Inflammatory macrophage treated with lipopolysaccharide for 1 hour (primary cell): Measurements from ENCODE around the gene OR4M1.
"Not testable (repeated sequence)": the region's sequence is repeated elsewhere in the genome, so short reads cannot be mapped to it uniquely, and the experiment has no call there.

Source experiments
- DNase-seq, 2 donors: peaks; one replicate each; pipeline ENCODE4 v3.0.0-alpha.2; 2020 to 2022

The OR4M1 gene, protein sequence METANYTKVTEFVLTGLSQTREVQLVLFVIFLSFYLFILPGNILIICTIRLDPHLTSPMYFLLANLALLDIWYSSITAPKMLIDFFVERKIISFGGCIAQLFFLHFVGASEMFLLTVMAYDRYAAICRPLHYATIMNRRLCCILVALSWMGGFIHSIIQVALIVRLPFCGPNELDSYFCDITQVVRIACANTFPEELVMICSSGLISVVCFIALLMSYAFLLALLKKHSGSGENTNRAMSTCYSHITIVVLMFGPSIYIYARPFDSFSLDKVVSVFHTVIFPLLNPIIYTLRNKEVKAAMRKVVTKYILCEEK

DNA sequence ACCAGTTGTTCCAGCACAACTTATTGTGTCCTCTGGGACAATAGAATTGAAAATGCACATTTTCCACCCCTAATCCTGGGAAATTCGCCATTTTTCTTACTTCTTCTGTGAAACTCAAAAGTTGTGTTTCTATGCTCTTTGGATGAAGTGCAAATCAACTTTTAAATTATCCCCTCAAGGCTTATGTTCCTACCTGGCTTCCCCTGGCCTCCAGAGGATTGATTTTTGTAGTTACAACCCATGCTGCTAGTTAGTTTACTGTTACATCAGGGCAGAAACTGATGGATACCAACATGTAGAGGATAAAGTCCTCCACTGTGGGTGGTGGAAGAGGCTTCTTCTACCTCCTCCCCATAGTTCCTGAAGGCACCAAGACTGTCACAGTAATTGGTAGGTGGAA lies at the start of gene OR4M1:
TSS of gene OR4M1 (plus strand) at position 301 of the 400 bp plus-strand sequence. CDS start 6,819 bp downstream, outside the sequence.
- not testable (repeated sequence) for DNase-seq

GRCh38 chr14:19729359-19729758 lies 43.9 kb upstream of the OR4M1 start:
- no peak for DNase-seq

GRCh38 chr14:19729763-19730162 lies 43.5 kb upstream of the OR4M1 start:
- no peak for DNase-seq

- not testable (repeated sequence) for DNase-seq
These were observed 39.4 kb upstream of the OR4M1 start for GRCh38 chr14:19733893-19734292.

DNA sequence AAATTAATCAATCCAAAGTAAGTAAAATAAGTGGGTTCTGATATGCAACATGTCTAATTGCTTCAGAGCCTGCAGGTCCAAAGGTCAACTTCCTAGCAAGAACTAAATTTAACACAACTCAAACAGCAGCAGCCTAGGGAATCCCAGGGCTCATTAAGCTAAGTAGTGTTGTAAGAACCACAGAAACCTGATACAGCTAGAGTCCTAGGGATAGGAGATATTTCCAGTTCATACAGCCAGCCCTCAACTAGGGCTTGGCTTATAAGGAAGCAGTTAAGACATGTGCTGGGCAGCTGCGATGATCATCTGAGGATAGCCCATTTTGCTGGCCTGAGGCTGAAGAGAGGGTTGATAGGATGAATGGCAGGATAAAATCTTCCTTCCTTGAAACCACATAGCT lies 30.0 kb upstream of the OR4M1 start, which contains the start of gene OR4Q3:
TSS of gene OR4Q3 (plus strand) at position 316 of the 400 bp plus-strand sequence.
- DNase-seq = no peak

DNA sequence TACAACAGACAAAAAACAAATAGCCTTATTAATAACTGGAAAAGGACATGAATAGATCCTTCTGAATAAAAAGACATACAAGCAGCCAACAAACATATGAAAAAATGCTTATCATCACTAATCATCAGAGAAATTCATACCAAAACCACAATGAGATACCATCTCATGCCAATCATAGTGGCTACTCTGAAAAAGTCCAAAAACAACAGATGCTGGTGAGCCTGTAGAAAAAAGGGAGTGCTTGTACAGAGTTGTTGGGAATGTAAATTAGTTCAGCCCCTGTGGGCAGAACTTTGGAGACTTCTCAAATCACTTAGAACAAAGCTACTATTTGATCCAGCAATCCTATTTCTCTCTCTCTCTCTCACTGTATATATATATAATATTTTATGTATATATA lies 21.0 kb upstream of the OR4M1 start:
- not testable (repeated sequence) for DNase-seq

- no peak for DNase-seq
These were observed 19.1 kb upstream of the OR4M1 start for GRCh38 chr14:19754172-19754571.

- not testable (repeated sequence) for DNase-seq
These were observed 1.8 kb upstream of the OR4M1 start for GRCh38 chr14:19771491-19771890.

DNA sequence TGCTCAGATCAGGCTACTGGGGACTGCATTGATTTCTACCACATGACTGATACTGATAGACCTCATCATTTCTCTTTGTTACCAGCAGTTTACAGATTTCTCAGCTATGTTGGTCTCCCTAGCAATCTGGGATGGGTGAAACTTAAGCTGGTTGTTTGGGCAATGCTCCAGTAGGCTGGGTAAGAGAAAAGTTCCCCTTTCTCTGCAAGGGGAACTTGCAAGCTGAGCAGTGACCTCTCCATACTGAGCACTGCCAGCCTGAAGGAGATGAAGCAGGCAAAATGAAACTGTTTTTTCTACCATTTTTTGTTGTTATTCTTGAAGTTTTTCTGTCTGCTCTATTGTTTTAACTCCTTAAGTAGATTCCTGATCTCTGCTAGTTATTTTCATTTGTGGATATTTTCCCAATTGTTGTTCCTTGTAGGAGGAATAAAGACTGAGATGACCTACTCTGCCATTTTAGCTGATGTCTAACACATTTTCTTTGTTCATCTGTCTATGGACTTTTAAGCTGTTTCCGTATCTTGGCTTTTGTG lies 1.3 kb upstream of the OR4M1 start:
- peak in 1 of 2 donors; percentile 0 for DNase-seq

- peak in 1 of 2 donors; percentile 0 for DNase-seq
These were observed 850 bp upstream of the OR4M1 start for GRCh38 chr14:19772454-19772853.

DNA sequence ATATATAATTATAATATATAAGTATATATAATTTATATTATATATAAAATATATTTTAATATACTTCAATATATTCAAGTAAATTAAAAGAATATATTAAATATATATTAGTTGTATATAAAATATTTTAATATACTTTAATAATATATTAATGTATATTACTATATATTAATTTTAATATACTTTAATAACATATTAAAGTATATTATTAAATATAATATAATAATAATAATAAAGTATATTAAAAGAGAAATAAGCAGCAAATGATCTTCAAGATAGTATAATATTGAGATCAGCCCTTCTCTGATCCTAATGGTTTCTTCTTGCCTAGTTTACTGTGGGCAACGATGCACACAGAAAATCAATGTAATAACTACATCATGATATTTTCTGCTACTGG lies 2.3 kb downstream of the OR4M1 start:
- DNase-seq = no peak

DNA sequence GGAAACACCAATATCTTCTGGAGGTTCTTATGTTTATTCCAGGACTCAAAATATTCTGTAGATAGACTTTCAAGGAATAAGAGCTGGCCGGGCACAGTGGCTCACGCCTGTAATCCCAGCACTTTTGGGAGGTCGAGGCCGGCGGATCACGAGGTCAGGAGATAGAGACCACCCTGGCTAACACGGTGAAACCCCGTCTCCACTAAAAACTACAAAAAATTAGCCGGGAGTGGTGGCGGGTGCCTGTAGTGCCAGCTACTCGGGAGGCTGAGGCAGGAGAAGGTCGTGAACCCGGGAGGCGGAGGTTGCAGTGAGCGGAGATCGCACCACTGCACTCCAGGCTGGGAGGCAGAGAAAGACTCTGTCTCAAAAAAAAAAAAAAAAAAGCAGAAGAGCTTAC lies 12.5 kb downstream of the OR4M1 start:
- not testable (repeated sequence) for DNase-seq

DNA sequence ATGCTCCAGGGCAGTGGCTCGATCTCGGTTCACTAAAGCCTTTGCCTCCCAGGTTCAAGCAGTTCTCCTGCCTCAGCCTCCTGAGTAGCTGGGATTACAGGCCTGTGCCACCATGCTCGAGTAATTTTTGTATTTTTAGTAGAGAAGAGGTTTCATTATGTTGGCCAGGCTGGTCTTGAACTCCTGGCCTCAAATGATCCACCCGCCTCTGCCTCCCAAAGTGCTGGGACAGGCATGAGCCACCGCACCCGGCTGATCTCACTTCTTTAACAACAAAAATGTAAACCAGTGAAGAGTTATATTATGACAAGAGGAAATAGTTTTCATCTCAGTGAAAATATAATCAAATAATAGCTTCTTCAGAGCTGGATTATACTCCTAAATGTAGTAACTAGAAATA lies 14.0 kb downstream of the OR4M1 start:
- DNase-seq = not testable (repeated sequence)

GRCh38 chr14:19788150-19788549 lies 14.8 kb downstream of the OR4M1 start:
- DNase-seq = not testable (repeated sequence)

GRCh38 chr14:19796520-19797108 lies 23.3 kb downstream of the OR4M1 start:
- DNase-seq = not testable (repeated sequence)

DNA sequence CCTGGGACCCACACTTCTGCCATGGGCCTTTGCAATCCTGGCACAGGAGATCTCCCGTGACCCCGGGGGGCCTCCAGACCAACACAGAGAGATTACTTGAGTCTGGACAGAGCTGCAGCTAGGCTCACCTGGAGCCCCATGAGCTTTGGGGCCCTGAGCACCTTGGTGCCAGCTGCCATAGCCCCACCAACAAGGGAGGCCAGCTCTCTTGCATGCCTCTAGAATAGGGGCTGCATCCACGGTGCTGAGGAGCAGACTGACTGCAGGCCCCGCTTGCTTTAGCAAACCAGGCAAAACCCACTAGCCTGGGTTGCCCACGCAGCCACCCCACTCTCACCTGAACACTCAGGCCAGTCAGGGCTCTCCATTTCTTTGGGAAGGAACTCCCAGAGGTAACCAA lies 26.6 kb downstream of the OR4M1 start:
- no peak for DNase-seq

- no peak for DNase-seq
These were observed 27.2 kb downstream of the OR4M1 start for GRCh38 chr14:19800282-19801117.

- DNase-seq = no peak
These were observed 27.8 kb downstream of the OR4M1 start for GRCh38 chr14:19801118-19801464.

GRCh38 chr14:19803470-19803869 lies 30.2 kb downstream of the OR4M1 start, which contains the start of gene OR4N2:
TSS of gene OR4N2 (plus strand) at chr14:19803770. CDS start at chr14:19827449, 23,679 bp downstream.
- not testable (repeated sequence) for DNase-seq

DNA sequence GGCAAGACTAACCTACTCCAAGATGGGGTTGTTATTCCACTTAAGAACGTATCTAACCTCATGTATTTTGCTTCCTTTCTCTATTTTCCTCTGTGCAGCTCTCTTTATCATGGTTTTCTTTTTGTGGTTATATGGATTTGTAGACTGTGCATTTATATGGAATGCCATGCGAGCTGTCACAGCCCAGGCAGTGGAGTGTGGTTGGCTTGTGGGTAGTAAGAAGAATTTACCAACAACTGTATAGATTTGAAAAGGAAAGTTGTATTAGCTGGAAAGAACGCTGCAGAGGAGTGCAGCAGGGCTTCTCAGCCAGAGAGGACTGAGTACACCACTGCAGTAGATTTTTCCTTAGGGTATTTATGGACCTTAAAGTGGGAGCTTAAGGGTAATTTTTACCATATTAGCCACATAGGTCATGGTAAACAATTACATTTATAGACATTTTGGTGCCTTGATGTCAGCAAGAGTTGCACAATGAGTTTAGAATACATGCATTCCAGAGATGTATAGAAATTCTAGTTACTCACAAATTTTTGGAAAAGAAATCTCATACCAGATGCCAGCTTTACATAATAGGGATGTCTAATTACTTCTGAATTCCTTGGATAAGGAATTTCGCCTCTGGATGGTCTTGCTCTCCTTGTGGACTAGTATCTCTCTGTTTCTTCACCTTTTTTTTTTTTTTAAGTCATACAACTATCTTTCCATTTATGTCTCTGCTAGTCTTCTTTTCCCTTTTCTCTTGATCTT lies 40.0 kb downstream of the OR4M1 start:
- DNase-seq = not testable (repeated sequence)

DNA sequence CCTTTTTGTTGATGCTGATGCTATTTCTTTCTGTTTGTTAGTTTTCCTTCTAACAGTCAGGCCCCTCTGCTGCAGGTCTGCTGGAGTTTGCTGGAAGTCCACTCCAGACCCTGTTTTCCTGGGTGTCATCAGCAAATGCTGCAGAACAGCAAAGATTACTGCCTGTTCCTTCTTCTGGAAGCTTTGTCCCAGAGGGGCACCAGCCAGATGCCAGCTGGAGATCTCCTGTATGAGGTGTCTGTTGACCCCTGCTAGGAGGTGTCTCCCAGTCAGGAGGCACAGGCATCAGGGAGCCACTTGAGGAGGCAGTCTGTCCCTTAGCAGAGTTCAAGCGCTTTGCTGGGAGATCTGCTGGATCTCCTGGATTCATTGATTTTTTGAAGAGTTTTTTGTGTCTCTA lies 46.6 kb downstream of the OR4M1 start:
- DNase-seq = not testable (repeated sequence)

DNA sequence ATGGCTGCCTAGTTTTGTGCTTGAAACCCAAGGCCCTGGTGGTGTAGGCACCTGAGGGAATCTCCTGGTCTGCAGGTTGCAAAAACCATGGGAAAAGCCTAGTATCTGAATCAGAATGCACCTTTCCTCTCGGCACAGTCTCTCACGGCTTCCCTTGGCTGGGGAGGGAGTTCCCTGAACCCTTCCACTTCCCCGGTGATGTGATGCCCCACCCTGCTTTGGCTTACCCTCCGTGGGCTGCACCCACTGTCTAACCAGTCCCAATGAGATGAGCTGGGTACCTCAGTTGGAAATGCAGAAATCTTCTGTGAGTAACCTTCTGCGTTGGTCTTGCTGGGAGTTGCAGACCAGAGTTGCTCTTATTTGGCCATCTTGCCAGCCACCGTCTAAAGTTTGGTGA lies 47.7 kb downstream of the OR4M1 start:
- DNase-seq = not testable (repeated sequence)
